ENCODE measurements around the gene FAM186B.

FAM186B gene

DNA sequence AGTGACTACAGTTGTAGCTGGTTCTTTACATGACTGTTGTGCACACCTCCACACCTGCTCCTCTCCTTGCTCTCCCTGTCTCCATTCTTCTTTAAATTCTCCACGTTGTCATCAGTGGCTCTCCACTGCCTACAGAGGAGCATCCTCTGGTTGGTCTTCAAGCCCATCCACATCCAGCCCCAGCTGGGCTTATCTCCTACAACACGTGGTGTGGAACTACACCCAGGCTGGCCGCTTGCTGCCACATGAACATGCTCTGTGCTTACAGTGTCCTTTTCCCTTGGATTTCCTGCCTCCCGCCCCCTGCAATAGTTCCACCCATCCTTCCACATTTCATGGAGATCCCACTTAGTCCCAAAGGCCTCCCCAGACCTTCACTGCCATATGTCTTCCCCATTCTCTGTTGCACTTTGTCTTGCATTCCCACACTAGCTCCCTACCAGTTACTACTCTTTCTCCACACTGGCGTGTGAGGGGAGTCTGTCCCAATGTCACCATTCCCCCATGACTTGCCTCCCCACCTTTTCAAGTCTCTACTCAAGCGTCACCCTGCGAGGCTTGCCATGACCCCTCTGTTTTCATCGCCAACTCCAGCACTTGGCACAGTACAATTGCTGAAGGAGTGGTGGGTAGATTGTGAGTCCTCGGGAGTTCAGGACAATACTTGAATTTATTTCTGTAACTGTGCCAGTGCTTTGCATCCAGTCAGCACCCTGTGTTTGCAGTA is 27.7 kb downstream of the FAM186B start:
- Mint-ChIP-seq H3K27ac (no peak overlapping the region), H3K4me3 (no peak overlapping the region), H3K4me1 (peaks cover 25% of the 10 kb centered on the region), H3K9me3 (no peaks in the 10 kb centered on the region), H3K36me3 (ENCODE audit: low read depth) (peaks cover 33% of the 10 kb centered on the region), H3K27me3 (ENCODE audit: low read depth) (no peaks in the 10 kb centered on the region)
- no peak for TF ChIP-seq CTCF (IDR thresholded peaks at IDR 0.05; ENCODE audit: unreplicated experiment in 3 of 3)

DNA sequence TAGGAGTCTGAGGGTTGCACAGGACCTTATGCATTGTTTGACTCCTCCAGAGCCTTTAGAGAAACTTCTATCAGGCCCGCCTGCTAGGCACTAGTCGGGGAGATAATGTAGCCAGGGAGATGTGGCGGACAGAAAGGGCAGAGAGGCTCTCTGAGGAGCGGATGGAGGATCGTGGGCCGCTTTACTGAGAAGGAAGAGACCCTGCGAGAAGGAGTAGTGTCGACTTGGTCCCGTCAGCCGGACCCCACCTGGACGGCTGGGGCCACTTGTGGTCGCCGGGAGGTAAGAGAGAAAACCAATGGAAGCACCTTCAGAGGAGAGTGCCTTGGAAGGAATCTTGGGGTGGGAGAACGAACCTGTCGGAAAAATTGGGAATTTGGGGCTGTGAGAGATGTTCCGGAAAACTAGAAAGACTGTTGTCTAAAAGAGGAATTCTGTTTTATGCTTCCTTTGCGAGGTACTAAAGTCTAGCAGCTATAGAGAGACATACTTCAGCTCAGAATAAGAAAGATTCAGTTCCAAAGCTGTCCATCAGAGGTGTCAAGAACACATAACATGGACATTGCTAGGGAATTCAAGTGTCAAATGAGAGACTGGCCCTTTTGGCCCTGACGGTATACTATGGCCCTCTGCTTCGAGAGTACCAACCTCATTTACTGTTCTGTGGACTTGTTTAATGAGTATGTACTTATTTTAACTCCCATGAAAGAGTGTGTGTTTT is 36.8 kb downstream of the FAM186B start:
- H3K4me3 Mint-ChIP-seq = peak overlapping the region; percentile 98 to 99 (median 98)
- H3K4me1 Mint-ChIP-seq = peaks cover 48% of the 10 kb centered on the region
- TF ChIP-seq CTCF (IDR thresholded peaks at IDR 0.05; ENCODE audit: unreplicated experiment in 3 of 3) = no peak
- no peaks in the 10 kb centered on the region for H3K27me3 Mint-ChIP-seq (ENCODE audit: low read depth)
- H3K36me3 Mint-ChIP-seq (ENCODE audit: low read depth) = peaks cover 27% of the 10 kb centered on the region
- H3K9me3 Mint-ChIP-seq = no peaks in the 10 kb centered on the region
- peak overlapping the region; percentile 91 to 98 (median 97) for H3K27ac Mint-ChIP-seq

GRCh38 chr12:49567611-49568441 is 37.6 kb downstream of the FAM186B start, which contains the start of gene MCRS1:
MCRS1 (minus strand) TSS chr12:49568142; CDS start chr12:49566731, 1,411 bp downstream.
- H3K4me1 Mint-ChIP-seq = peaks cover 48% of the 10 kb centered on the region
- H3K27me3 Mint-ChIP-seq (ENCODE audit: low read depth) = no peaks in the 10 kb centered on the region

GRCh38 chr12:49567302-49567610 is 38.2 kb downstream of the FAM186B start:
- no peaks in the 10 kb centered on the region for H3K27me3 Mint-ChIP-seq (ENCODE audit: low read depth)
- no peaks in the 10 kb centered on the region for H3K9me3 Mint-ChIP-seq

More at GRCh38 chr12:49567611-49568441, 37.6 kb downstream of the FAM186B start, which contains the start of gene MCRS1:
- TF ChIP-seq CTCF (IDR thresholded peaks at IDR 0.05; ENCODE audit: unreplicated experiment in 3 of 3) = no peak
- Mint-ChIP-seq H3K9me3 (no peaks in the 10 kb centered on the region), H3K36me3 (ENCODE audit: low read depth) (peaks cover 25% of the 10 kb centered on the region), H3K4me3 (peak within 1 kb of the TSS; percentile 98 to 99 (median 98)), H3K27ac (peak within 1 kb of the TSS; percentile 91 to 98 (median 97))

DNA sequence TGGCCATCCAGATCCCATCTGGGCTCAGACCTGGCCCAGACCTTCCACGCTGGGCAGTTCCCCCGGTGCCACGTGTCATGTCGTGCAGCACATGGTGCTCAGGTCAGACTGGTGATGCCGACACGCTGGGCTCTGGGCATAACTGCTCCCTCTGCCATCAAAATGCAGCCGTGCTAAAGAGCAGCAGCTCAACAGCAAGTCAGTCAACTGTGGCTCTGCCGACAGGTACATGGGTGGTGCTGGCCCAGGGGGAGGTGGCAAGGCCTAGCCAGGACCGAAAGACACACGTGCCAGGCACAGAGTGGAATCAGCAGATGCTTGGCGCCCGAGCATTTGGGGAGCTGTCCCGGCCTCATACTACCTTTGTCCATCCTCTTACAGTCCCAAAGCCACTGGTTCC is 39.1 kb downstream of the FAM186B start:
- peaks cover 27% of the 10 kb centered on the region for H3K36me3 Mint-ChIP-seq (ENCODE audit: low read depth)
- H3K27me3 Mint-ChIP-seq (ENCODE audit: low read depth) = no peaks in the 10 kb centered on the region
- peak overlapping the region; percentile 34 to 98 (median 37) for H3K4me3 Mint-ChIP-seq
- peaks cover 47% of the 10 kb centered on the region for H3K4me1 Mint-ChIP-seq
- H3K9me3 Mint-ChIP-seq = no peaks in the 10 kb centered on the region
- H3K27ac Mint-ChIP-seq = no peak overlapping the region
- no peak for TF ChIP-seq CTCF (IDR thresholded peaks at IDR 0.05; ENCODE audit: unreplicated experiment in 3 of 3)

More at GRCh38 chr12:49567302-49567610, 38.2 kb downstream of the FAM186B start:
- peak overlapping the region; percentile 91 to 98 (median 97) for H3K27ac Mint-ChIP-seq
- peaks cover 48% of the 10 kb centered on the region for H3K4me1 Mint-ChIP-seq
- H3K36me3 Mint-ChIP-seq (ENCODE audit: low read depth) = peaks cover 27% of the 10 kb centered on the region
- H3K4me3 Mint-ChIP-seq = peak overlapping the region; percentile 98 to 99 (median 98)
- no peak for TF ChIP-seq CTCF (IDR thresholded peaks at IDR 0.05; ENCODE audit: unreplicated experiment in 3 of 3)

Measured in nephron (organoid).